Measurements from ENCODE around the gene LYRM1.
A peak's percentile ranks its signal among the peaks of the same experiment; 100 is the strongest.

LYRM1 gene

DNA sequence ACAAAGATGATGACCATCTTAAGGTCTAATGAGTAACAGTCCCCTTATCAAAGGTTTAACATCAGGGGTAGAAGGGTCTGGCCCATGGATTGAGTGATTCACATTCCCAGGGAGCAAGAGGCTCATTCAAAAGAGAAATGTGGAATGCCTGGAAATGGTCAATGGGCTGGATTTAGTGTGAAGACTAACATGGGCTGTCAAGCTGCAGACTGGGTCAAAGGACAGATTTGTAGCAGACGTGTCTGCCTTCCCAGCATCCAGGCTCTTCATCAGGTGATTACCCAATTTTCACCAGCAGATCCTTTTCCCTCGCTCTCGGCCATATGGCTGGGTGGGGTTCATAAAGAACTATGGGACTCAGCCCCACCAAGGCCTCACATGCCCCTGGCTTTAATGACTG, 27.2 kb upstream of the LYRM1 start:
- no peak for DNase-seq

DNA sequence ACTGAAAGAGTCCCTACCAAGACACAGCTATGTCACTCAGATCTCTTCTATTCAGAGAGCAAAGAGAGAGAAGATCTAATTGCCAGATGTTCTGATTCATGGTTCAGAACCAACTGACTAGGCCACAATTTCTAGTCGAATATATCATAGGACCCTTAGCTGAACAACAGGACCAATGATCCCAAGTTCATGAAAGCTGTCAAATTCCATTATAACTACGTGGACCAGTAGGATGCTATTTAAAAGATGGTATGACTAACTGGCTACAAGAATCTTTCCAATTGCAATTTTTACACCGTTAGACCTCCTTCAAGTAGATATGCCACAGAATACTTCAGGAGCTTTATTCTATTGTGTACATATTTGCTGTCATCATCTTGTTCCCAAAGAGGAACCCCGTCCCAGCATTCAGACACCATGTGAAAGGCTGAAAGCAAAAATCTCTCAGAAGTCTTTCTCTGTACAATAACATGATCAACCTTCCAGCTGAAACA, 26.4 kb upstream of the LYRM1 start:
- no peak for DNase-seq

DNA sequence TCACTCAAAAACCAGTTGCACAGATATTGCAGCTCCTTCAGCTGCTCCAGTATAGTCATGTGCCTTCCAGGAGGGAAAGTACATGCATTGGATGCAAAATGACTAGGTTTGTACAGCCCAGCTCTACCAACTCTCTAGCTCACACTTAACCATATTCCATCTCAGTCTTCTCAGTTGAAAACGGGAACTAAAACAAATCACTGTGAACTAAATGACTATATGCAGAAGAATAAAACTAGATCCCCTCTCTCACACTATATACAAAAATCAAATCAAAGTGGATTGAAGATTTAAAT, 25.3 kb upstream of the LYRM1 start:
- DNase-seq, result no peak

- DNase-seq, result no peak
Measured at GRCh38 chr16:20878682-20879147, 21.9 kb upstream of the LYRM1 start.

GRCh38 chr16:20879175-20880040, 21.2 kb upstream of the LYRM1 start:
- DNase-seq, result no peak

- DNase-seq, result no peak
Measured at GRCh38 chr16:20880867-20881502, 19.6 kb upstream of the LYRM1 start.

DNA sequence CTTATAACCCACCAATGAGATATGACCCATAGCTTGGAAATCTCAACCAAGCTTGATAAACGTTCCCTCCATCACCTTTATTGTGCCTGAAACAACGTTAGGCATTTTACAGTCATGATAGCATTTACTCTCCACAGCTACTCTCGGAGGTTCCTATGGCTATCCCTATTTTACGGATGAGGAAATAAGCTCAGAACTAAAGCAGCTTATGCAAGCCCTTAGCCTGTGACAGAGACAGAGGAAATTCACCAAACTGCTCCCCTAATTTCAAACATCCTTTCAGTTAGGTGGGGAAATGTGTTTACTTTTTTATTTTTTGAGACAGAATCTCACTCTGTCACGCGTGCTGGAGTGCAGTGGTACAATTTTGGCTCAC, 19.1 kb upstream of the LYRM1 start:
- DNase-seq, result no peak

DNA sequence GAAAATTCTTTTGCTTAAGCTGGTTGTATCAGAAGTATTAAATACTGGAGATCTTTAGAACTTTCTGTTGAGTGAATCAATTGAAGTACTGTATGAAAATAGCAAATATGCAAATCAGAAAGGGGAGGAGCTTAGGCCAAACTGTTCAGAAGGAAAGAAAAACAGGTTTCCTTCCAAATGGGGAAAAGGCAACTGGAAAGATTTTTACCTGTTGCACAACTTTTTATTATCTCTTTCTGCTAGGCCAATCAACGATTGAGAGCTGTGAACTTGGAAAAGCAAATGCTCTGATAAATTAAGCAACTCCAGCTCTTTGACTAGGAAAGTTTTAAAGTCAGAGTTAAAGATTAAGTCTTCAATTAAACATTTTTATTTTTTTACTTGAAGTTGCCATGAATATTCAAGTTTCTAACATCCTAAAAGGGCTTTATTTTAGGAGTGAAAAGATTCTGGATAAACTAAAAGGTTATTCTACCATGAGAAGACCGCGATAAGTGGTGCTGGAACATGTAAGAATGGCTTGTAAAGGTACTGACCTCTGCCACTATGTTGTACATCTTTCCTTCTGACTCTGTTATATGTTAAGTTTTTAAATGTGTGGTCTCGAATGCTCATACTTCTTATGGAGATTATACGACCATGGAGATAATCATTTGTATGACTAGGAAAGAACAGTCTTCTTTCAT, 16.9 kb upstream of the LYRM1 start:
- DNase-seq, result no peak

GRCh38 chr16:20884240-20884556, 16.4 kb upstream of the LYRM1 start:
- no peak for DNase-seq

DNA sequence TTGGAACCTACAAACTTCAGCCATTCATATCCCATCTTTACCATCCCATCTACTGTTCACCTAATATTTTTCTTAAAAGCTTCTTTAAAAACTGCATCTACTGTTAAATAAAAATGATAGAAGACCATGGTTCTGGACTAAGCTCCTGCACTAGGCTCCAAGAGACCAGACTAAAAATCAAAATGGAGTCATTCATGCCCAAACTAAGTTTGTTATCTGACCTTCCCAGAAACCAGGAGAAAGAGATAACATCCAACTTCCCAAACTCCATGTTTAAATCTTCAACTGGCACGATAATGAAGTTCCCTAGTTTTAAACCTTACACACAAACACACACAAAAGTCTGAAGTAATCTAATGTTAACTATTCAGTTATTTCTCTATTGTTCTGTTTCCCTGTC, 14.3 kb upstream of the LYRM1 start:
- DNase-seq, result no peak

- DNase-seq, result no peak
Measured at GRCh38 chr16:20887207-20887606, 13.4 kb upstream of the LYRM1 start.

DNA sequence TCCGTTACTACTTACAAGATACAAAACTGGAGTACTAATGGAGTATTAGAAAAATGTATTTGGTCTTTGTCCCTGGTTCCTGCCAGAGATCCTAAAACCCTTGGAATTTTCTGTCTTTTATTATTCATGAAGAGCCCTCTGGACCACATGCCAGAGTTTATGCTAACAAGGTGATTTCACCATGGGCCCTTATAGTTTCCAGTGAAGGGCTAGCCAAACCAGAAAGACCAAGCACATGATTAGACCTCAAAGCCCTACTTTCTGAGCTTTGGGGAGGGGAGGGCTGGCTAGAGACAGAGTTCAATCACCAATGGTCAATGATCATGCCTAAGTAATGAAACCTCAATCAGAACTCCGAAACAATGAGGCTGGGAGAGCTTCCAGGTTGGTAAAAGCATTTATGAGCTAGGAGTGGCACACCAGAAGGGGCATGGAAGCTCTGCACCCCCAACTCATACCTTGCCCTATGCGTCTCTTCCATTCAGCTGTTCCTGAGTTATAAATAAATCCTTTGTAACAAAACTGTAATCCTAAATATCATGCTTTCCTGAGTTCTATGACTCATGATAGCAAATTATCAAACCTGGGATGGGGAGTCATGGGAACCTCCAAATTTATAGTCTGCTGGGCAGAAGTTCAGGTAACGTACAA, 10.8 kb upstream of the LYRM1 start:
- no peak for DNase-seq

DNA sequence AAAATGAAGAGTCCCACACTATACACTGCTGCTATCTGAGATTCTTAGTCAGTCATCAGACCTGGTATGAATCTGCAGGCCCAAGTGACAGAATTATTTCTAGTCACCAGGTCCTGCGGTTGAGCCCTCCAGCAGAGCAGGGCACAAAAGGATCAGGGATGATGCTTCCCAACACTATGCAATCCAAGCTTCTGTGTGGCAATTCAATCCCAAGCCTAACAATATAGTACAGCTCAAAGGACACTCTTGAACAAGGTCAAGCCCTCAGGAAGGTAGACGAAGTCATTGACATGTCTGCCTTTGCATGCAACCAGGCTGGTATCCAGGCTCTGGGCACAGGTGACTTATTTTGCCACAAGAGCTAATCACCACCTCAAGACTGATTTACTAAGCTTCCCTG, 6.2 kb upstream of the LYRM1 start:
- DNase-seq, result no peak

GRCh38 chr16:20897253-20897897, 3.2 kb upstream of the LYRM1 start:
- no peak for DNase-seq

DNA sequence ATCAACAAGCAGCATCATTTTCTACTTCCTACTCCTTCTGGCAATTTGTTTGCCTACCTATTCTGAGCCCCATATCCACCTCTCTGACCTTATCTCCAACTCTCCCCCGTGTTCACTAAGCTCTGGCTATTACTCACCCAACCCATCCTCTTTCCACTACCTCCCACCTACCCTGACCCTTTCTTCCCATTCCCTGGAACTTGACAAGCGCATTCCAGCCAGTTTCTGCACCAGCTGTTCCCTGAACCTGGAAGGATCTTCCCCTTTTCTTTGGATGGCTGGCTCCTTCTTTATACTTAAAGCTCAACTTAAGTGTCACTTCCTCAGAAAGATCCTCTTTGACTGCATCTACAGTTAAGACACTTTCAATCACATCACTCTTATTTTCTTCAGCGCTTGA, 2.6 kb upstream of the LYRM1 start:
- DNase-seq, result no peak

DNA sequence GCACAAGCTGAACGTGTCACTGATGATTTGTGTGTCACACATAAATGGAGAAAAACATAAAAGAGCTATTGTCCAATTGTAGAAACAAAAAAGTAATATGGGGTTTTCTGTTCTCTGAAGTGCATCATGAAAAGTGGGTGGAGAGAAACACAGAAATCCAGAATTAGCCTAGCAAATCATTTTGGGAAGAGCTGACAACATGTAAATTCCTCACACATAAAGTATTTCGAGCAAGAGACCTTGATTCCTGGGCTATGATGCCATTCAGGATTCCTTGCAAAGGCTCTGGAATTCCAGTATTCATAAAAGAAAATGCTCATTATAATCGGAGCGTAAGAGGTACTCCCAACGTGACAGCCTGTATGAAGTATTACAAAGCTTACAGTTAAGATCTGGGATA, 1.5 kb upstream of the LYRM1 start:
- no peak for DNase-seq

DNA sequence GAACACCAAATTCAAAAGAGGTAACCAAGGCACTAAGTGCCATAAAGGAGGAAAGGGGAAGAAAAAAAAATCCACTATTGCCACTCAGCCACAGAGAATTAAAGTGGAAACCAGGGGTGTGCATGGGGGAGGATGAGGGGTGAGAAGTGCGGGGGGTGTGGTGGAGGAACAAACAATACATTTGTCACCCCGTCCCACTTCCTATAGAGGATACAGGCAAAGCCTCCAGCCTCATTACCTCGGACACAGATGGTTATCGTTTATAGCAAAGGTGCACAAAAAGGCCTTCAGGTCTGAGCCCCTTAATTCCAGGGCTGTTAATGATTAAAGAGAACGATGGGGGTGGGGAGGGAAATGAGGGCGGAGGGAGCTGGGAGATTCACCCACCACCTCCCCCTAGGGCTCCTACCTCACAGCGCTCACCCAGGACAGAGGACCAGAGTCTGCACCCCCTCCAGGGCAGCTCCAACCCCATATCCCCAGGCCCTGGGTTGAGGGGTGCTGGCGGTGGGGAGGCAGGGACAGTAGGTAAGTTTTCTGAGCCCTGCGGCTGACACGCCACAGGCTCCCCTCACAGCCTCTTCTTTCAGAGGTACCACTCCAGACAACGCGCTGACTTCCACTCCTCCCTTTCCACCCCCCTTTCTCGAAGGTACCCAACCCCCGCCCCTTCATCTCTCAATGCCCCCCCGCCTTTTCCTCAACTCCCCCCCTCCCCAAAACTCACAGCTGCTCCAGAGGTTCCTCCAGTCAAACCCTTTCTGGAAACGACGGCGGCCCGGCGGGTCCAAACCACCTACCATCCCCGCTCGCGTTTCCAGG, 883 bp upstream of the LYRM1 start:
- no peak for DNase-seq

GRCh38 chr16:20901068-20901435, 481 bp downstream of the LYRM1 start:
- DNase-seq, result peak; percentile 70

- peak; percentile 70 for DNase-seq
Measured at GRCh38 chr16:20901436-20902112, 1.0 kb downstream of the LYRM1 start.

DNA sequence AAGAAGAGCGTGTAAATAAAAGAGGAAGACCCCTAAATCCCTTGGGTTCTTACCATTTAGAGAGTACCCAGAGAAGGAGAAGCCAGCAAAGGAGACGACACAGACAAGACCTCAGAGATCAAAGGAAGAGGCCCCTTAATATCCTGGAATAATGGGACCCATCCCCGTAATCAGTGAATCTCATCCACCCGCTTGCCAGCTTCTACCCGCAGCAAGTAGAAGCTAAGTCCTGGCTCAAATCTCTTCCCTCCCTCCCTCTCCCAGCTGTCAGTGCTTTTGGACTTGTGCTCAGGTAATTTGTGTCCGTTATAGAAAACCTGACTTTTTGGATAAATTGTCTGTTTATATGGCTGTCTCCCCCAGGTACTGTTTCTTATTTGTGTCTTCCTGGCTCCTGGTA, 1.9 kb downstream of the LYRM1 start:
- no peak for DNase-seq

GRCh38 chr16:20903116-20903898, 2.7 kb downstream of the LYRM1 start:
- DNase-seq, result no peak
